ENCODE data around the gene ITPKB.
"Not testable (repeated sequence)": the region's sequence is repeated elsewhere in the genome, so short reads cannot be mapped to it uniquely, and the experiment has no call there.

The ITPKB gene

DNA sequence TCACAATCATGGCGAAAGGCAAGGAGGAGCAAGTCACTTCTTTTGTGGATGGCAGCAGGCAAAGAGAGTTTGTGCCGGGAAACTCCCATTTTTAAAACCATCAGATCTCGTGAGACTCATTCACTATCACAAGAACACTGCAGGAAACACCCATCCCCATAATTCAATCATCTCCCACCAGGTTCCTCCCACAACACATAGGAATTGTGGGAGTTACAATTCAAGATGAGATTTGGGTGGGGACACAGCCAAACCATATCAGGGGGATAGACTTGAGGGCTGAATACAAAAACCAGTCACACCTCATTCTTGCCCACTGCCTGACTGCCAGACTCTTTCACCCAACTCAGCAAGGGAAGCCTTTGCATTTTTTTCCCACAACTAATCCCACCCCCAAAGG is 140.1 kb downstream of the ITPKB start:
- not testable (repeated sequence) for DNase-seq

DNA sequence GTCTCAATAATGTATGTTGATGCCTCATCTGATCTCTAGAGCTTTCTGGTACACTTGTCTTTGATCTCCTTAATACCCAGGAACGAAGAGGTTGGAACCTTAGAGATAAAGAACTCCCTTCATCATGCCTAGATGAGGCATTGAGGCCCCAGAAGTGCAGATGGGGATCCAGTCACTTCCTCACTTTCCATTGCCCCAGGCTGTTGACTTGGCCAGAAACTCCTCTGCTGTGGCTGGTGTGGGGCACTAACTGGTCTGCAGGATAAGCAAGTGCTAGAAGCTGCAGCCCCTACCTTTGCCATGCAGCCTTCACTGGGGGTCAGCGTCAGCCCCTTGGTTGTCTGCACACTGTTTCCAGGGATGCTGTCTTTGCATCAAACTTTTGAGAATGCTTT is 140.6 kb downstream of the ITPKB start:
- DNase-seq = no peak

DNA sequence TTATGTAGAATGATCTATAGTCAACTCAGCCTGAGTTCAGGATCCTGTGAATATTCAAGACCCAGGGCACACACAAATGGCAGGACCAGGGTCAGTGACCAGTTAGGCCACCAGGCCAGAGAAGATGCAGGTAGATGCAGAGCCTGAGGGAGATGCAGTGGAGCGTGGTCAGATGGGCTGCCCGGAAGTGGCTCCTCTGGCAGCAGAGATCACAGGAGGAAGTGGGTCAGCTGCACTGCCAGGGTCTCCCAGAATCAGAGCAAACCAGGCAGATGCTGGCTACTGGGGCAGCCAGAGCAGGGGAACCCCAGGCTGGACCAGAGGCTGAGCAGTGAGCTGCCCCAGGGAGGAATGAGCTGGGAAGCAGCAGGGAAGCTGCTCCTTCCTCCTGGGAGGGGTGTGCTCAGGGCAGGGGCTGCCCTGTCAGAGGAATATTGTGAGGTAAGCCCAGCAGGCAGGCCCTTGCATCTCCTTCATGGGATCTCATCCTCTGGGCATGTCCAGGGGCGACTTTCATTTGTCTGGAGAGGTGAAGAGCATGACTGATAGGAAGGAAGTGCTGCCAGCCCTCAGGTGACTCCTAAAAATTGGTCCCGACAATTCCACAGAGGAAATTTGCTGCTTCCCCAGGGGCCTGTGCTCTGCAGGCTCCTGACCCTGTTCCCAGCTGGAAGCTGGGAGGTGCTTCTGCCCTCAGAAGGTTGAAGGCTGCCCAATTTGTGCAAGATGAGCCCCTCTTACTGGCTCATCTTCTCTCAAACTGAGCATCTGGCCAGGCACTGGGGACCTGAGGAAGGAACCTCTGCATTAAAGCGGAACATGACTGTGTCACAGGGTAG is 141.2 kb downstream of the ITPKB start:
- DNase-seq = no peak

DNA sequence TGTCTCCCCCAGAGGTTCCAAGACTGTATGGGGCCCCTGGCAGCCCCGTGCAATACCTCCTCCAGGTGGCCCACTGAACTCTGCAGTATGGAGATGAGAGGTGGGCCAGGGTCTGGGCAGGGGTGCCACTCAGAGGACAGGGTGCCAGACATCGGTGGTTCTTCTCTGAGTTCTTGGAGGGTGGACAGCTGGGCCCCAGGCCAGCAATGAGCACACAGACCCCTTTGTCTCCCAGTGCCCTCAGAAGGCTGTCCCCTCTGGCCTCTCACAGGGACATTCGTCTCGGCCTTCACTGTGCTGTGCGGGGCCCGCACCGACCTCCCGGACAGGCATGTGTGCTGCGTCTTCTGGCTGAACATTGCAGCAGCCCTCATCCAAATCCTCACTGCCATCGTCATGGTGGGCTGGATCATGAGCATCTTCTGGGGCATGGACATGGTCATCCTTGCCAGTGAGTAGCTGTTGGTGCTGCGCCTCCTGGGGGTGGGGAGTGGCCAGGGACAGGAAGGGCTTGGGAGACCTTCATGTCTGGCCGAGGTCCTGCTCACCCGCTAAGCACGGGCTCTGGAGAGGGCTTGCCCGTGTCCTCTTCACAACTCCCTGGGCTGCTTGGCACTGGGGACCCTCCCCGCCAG is 142.4 kb downstream of the ITPKB start:
- no peak for DNase-seq

DNA sequence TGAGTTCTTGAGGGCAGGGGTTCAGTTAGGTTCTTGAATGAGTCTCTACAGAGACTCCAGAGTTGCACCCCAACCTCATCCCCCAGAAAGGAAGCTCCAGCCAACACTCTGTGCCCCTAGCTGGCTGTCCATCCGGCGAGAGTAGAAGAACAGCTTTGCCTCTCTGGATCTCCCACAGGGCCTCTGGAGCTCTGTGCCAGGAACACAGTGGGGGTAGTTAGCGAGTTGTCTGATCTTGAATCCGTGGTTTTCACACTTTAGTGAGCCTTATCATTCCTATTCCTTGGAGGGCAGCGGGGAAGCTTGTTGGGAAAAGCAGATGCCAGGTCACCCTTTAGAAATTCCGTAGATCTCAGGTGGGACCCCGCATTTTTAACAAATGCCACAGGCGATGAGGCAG is 145.5 kb downstream of the ITPKB start:
- DNase-seq = no peak

DNA sequence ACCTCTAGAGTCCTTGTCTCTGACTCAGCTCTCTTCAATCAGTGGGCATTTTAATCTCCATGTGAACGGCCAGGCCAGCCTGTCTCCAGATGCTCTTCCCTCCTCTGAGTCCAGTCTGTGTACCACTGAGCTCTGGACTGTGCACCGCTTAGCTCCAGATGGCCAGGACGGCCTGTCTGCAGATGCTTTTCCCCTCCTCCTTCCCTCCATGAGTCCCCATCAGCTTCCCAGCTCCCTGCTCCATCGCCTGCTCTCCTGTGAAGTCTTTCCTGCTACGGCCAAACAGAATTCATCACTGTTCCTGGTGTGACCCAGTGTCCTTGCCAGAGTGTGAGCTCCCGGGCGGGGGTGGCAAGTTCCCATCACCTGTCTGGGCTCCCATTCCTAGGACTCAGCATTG is 148.5 kb downstream of the ITPKB start:
- DNase-seq = no peak

DNA sequence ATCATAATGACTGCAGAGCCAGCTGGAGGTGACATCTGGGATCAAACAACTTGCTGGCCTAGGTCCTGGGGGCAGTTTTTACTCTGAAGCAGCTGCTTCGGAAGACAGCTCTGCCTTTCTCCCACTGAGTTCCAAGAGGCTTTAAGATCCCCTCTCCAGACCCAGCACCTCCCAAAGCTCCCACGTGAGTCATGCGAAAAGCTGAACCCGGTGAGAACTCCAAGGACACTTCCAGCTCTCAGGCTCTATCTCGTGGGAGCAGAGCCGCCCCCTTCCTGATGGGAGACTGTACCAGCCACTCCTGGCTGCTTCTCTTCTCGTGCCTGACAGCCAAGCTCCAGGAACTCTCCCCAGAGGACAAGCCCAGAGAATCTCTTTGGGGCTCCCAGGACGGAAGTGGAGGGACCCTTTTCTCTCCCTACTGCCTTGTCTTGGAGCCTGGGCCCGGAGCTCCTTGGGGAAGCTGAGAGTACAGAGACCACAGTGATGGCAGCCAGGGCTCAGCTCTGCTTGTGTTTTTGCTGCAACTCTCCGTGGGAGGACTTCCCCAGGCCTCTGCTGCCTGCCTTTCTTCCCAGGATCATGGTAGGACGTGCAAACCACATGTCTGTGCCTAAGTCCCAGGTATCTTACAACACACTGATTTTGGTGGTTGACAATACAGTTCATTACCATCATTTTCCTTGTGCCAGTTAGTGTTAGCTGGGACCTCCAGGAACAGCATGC is 149.9 kb downstream of the ITPKB start:
- DNase-seq = no peak

DNA sequence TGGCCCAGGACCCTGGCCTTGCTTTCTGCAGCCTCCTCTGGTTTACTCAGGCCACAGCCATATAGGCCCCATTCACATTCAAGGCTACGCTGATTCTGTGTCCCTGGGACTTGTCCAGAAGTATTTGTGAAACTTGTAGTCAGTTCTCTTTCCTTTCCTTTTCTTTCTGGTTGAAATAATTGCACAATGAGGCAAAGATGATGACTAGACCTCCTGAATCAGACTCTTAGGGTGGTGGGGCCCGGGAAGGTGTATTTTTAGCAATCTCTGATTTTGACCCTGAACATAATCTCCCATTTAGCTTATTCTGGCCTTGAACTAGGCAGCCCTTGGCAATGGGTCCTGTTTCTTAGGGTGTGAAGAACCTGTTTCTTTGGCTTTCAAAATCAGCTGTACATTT is 150.6 kb downstream of the ITPKB start:
- DNase-seq = no peak

DNA sequence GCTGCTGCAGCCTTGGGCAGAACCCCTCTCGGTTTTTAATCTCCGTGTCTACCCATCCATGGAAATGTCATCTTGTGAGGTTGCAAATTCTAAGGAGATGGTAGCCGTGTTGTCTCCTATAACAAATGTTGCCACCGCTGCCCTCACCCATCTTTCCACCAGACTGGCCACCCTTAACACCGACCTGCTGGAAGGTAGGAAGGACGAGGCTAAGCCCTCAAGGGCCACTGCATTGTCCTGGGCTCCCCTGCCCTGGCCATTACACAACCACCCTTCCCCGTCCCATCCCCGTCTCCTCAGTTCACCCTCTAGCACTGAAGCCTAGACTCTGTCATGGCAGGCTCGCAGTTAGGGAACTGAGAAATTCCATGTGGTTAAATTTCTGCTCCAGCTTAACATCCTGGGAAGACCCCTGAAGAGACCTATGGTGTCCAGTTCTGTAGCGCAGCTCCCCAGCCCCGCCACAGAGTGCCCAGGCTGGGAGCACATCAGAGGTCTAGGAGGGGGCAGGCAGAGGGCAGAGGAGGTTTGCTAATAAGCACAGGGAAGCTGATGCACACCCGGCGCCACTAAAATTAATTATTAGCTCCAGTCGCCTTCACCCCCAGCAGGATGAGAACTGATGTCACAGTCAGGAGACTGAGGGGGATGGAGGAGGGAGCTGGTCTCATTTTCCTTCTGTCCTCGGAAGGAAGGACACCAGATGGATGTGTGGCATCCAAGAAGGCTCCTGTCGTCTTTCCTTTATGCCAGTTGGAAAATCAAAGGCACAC is 152.2 kb downstream of the ITPKB start:
- DNase-seq = no peak

DNA sequence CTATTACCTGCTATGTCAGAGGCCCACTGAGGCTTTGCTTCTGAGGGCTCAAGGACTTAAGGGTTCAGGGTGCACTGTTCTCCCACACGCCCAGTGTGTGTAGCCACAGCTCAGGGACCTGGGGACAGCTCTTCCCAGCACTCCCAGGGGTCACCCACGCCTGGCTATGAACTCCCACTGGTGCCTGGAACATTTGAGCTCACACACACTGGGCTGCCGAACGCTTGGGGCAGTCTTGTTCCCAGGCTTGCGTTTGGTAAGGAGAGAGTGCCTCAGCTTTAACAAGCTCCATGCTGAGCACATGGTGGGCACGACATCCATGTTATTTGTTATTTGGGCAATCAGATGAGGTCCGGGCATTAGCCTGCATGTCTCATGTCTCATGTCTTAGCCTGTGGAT is 153.0 kb downstream of the ITPKB start:
- no peak for DNase-seq

DNA sequence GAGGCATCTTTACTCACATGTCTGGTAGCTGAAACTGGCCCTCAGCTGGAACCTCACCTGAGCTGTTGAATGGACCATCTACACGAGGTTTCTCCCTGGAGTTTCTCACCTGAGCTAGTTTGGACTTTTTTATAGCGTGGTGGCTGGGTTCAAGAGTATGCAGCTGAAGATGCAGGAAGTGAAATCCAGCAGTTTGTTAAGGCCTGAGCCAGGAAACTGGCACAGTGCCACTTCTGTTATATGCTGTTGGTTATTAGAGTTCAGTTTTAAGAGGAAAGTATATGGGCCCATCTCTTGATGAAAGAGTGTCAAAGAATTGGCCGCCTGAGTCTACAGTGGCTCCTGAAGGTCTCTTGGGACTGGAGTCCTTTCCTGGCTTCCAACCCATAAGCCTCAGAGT is 154.9 kb downstream of the ITPKB start:
- DNase-seq = no peak

DNA sequence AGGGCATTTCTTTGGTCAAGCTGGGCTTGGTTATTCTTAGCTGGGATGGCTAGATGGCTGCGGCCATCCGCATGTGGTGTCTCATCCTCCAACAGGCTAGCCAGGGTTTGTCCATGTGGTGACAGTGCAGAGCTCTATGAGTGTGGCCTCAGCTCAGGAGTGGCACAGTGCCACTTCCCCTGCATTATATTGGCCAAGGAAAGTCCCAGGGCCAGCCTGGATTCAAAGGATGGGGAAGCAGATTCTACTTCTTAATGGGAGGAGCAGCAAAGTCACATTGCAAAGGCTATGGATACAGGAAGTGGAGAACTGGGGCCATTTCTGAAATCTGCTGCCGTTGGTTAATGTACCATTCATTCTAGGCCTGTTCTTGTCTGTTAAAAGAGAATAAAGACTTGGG is 156.1 kb downstream of the ITPKB start:
- DNase-seq = no peak

All from T-helper 1 cell (primary cell).